Uterus (tissue), 2 donors: Measurements from ENCODE around the gene UMPS.

ENCODE experiments used
- CTCF ChIP-seq, 4 experiments: fragments of 200-600 bp in 2 of 4; fragments of 450-650 bp in 2 of 4; sonication (generic) in 2 of 4; IDR thresholded peaks; one replicate each; pipeline ENCODE4 v1.5.1; 2016 to 2019; ENCODE audit warnings: antibody characterized with exemption in 4 of 4, mild to moderate bottlenecking in 2 of 4, moderate library complexity in 1 of 4
- POLR2A ChIP-seq, 2 donors: fragments of 450-650 bp; IDR thresholded peaks; one replicate each; pipeline ENCODE4 v1.6.1; 2016; ENCODE audit warnings: antibody characterized with exemption in 2 of 2, mild to moderate bottlenecking in 1 of 2, moderate library complexity in 1 of 2

- TF ChIP-seq POLR2A (IDR thresholded peaks at IDR 0.05) (no peak), CTCF (IDR thresholded peaks at IDR 0.05) (no peak)
Observed at GRCh38 chr3:124763206-124763605, 33.0 kb downstream of the UMPS start.
